NCI-H1105 (cell line): ENCODE measurements around the gene CBFA2T2.
"Not testable (repeated sequence)": the region's sequence is repeated elsewhere in the genome, so short reads cannot be mapped to it uniquely, and the experiment has no call there.

Experiments used
- DNase-seq: peaks from one replicate; lab custom pipeline; 2025; lab: John Stamatoyannopoulos, UW

The CBFA2T2 gene

DNA sequence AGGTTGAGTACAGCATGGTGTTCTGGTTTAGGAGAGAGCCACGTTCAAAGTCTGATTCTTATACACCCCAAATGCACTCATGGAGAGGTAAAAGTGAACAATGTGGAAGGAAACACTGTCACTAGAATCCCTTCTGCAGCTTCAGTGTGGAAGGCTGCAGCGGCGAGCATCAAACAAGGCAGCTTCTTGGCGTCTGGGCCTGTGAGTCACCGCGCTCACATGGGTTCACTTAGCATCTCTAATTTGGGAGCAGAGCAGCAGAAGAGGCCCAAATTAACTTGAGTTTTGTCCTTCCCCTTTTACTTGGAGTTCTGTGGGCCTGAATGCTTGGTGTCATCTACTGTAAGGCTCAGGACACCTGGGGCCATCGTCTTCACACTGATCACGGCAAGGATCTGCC is 207.2 kb downstream of the CBFA2T2 start:
- no peak for DNase-seq

- DNase-seq: not testable (repeated sequence)
Observed at GRCh38 chr20:33698966-33699365, 209.1 kb downstream of the CBFA2T2 start.
